NCI-H1694 treated with DMSO at 0.1 percent for 48 hours (cell line): ENCODE data around the gene LOXL3.

Source experiments
- DNase-seq: peaks from one replicate; lab custom pipeline; 2025; lab: John Stamatoyannopoulos, UW

Gene LOXL3

GRCh38 chr2:74507145-74507925, 46.4 kb downstream of the LOXL3 start, which contains the start of gene PCGF1:
PCGF1 (minus strand) TSS chr2:74507695; CDS start chr2:74507668, 27 bp downstream.
- DNase-seq: peak; percentile 98

DNA sequence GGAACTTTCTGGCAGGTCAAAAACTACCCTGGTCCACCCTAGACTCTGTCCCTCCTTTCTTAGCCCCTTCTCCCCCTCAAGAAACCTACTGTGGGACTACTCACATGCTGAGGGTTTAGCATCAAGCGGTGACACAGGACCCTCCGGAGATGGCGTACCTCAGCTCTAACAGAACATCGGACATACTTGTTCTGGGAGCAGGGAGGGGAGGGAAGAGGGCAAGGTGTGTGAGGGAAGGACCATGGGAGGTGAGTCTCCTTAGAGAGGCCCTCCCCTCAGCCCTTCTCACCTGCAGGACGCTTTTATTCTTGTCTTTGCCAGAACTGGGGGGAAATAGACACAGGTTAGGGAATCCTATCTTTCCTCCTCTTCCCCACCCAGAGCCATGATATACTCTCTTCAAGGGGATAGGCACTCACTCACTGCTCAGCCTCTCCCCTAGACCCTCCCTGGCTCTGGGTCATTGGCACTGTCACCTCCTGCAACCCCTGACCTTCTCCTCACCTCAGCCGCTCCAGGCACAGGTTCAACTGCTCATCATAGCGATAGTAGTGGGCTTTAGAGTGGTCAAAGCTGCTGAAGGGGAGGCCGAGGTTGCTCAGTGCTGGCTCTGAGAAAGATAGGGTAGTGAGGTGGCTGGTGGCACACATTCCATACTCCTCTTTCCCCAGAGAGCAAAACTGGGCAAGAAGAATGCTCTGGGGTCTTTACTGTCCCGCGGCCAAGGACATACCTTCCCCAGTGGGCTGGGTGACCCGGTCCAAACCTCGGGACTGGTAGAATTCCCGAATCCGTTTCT, 48.1 kb downstream of the LOXL3 start:
- no peak for DNase-seq

- no peak for DNase-seq
Measured at GRCh38 chr2:74504591-74504990, 49.2 kb downstream of the LOXL3 start.

DNA sequence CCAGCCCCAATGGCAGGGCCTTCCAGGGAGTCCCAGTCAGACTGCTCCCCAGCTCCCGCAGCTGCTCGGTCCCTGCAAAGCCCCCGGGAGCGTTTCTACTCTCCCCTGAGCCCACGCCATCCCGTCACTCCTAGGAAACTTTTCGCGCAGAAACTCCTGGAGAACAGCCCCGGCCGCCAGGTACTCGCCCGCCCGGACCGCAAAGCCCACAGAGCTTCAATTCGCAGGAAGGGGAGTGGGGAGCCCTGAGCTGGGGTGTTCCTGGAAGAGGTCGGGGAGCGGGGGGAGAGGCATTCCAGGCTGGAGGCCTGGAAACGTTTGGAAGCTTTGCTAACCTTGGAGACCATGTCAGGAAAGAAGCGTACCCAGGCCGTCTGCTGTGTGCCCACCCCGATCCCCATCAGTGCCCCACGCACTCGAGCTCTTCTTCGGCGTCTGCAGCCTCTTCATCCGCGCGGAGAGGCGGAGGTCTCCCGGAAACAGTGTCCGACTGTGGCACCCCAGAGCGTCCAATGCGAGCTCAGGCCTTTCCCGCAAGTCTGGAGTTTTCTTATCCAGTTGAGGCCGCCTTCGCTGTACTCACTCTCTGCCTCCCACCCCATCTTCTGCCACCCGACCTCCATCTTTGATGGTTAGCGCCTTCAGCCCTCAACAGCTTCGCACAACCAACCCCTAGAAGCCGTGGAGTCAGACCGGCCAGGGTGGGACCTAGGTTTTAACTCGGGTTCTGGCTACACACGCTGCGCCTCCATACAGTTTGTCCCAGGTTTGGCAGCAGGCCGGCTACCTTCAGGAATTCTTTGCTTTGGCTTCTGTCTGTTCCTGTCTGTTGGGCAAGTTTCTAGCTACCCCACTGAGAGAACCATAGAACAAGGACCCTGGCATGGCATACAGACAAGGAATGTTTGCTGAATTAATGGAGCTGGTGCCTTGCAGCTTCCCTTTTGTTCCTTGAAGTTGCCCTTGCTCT, 50.0 kb downstream of the LOXL3 start:
- DNase-seq: no peak

DNA sequence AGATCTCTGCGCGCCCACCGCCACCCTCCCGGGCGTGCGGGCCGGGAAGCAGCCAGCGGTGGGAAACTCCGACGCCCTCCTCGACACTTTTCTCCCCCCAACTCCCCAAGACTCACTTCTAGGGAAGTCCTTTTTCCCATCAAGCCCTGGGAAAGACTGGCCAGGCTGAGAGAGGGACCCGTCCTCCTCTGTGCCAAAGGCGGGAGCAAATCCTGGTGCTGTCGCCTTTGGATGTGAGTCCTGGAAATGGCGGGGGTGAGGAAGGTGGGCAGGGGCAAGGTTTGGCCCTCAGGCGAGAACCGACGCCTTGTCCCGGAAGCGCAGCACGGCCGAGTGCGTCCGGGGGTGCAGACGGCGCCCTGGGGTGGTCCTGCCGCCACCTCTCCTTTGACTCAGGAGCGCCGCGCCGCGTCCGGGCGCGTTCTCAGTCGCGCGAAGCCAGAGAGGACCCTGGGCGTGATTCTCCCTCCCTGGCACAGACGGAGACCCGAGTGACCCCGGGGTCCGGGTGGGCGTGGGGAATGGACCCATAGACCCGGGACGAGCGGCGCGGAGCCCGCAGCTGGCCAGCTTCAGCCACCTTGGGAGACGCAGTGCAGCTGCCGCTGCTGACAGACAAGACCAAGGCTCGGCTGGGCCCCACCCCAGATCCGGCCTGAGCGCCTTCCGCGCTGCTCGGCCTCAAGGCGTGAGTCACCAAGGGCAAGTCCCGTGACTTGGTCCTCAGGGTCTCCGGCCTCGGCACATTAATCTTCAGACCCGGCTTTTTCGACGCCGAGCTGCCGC, 50.8 kb downstream of the LOXL3 start:
- no peak for DNase-seq

GRCh38 chr2:74502147-74502719, 51.5 kb downstream of the LOXL3 start:
- no peak for DNase-seq

DNA sequence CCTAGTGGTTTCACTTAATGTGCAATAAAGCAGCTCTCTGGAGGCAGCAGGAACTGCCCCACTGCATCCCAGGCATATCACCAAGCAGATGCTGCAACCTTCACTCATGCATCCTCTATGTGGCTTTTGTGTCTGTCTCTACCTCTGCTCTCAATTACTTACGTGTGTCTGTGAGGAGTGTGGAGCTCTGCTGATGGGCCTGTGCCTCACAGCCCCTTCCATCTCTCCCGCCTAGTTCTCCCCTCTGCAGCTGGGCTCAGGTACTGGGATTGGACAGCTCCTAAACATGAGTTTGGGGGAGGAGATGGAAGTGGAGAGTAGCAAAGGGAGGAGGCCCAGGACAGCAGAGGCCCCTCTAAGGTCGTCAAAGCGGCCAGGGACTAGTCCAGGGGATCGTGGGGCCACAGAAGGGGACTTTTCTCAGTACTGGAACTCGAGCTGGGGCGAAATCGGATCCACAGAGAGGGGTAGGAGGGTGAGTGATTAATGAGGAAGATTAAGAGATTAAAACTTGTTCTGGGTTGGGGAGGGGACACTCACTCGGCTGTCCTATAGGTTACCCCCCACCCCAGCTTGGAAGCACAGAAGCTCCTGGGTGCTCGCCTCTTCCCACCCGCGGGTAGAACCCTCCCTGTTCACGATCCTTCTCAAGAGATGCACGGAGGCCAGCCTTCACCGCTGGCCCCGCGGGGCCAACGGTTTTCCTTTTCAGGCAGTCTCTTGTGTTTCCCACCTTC, 52.2 kb downstream of the LOXL3 start:
- no peak for DNase-seq

DNA sequence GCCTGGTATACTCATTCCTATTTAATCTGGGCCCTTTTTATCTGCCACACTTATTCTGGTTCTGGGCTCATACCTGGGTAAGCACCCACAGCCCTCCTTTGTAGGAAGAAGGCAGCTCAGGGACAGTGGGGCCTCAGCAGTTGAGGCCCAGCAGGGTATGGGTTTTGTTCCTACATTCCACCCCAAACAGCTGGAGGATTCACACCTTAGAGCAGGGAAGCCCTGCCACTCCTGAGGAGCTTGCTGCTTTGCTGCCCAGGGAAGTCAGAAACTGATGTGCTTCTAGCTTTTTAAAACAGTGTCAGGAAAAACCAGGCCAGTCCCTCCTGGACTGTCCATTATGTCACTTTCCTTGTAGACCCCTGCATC, 53.2 kb downstream of the LOXL3 start:
- DNase-seq: no peak

- no peak for DNase-seq
Measured at GRCh38 chr2:74499940-74500577, 53.7 kb downstream of the LOXL3 start.

- no peak for DNase-seq
Measured at GRCh38 chr2:74499267-74499939, 54.3 kb downstream of the LOXL3 start, which contains the start of gene LBX2. LBX2 (minus strand) TSS chr2:74499603; CDS start chr2:74499537, 66 bp downstream.

- DNase-seq: no peak
Measured at GRCh38 chr2:74498500-74499266, 55.1 kb downstream of the LOXL3 start.

DNA sequence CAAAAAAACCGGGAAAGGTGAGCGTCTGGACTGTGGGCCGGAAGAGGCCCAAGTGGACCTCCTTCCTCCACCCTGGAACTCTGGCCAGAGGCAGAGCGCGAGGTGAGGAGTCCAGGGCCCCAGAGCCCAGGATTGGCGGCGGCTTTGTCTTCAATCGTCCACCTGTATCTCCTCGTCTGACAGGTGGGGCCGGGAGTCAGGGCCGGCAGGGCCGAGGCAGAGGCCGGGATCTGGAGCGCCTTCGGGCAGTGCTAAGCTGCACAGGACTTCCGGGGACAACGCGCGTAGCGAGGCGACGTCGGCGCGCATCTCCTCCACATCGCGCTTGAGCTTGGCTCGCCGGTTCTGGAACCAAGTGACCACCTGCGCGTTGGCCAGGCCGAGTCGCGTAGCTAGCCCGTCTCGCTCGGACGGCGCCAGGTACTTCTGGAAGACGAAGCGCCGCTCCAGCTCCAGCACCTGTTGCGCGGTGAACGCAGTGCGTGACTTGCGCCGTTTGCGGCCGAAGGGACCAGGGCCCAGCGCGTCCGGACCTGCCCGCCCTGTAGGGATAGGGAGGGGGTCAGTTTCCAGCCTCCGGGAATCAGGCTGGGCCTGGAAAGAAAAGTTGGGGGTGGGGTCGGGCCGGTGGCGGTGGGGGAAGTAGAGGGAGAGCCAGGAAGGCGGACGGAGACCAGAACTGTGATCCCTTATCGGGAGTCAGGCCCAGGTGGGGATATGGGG, 55.8 kb downstream of the LOXL3 start:
- DNase-seq: no peak

DNA sequence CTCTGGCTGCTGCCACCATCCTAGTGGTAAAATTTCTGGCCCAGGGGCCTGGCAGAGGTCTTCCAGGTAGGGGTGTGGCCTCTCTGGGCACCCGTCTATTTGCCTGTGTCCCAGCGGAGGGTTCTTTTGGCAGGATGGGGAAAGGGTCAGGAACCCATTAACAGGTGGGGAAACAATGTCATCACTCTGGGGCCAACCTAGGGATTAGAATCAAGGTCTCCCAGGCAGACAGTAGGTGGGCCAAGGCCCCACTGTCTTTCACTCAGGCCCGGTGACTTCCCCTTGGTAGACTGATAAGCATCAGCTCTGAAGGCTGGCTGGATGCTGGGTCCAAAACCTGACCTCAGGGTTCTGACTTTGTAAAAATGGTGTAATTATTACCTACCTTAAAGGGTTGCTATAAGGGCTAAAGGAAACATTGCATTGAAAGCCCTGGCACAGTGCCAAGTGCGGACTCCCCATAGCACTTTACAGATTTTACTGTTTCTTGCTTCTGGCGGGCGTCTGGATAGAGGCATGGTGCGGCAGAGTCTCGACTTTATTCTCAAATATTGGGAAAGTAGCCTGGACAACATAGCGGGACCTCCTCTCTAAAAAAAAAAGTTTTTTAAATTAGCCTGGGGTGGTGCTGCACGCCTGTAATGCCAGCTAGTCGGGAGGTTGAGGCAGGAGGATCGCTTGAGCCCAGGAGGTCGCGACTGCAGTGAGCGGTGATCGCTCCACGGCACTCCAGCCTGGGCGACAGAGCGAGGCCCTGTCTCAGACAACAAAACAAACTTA, 56.6 kb downstream of the LOXL3 start:
- no peak for DNase-seq

GRCh38 chr2:74495440-74495839, 58.3 kb downstream of the LOXL3 start:
- no peak for DNase-seq

- no peak for DNase-seq
Measured at GRCh38 chr2:74493546-74493945, 60.2 kb downstream of the LOXL3 start.

GRCh38 chr2:74491648-74492544, 61.8 kb downstream of the LOXL3 start:
- no peak for DNase-seq
